ENCODE results near the gene MEG3.

Gene MEG3

GRCh38 chr14:100851586-100851916 lies 25.6 kb downstream of the MEG3 start:
- DNase-seq = no peak

GRCh38 chr14:100851946-100852620 lies 26.2 kb downstream of the MEG3 start:
- DNase-seq = no peak

GRCh38 chr14:100854435-100854834 lies 28.5 kb downstream of the MEG3 start:
- no peak for DNase-seq

GRCh38 chr14:100855256-100855930 lies 29.5 kb downstream of the MEG3 start:
- no peak for DNase-seq

GRCh38 chr14:100856056-100856950 lies 30.4 kb downstream of the MEG3 start:
- DNase-seq = no peak

GRCh38 chr14:100857233-100857922 lies 31.5 kb downstream of the MEG3 start:
- no peak for DNase-seq

- DNase-seq = no peak
Measured at GRCh38 chr14:100857923-100858837, 32.3 kb downstream of the MEG3 start.

- no peak for DNase-seq
Measured at GRCh38 chr14:100858838-100859220, 32.9 kb downstream of the MEG3 start.

- no peak for DNase-seq
Measured at GRCh38 chr14:100859781-100860180, 33.9 kb downstream of the MEG3 start.

GRCh38 chr14:100860556-100861187 lies 34.8 kb downstream of the MEG3 start:
- no peak for DNase-seq

- DNase-seq = no peak
Measured at GRCh38 chr14:100861188-100861936, 35.4 kb downstream of the MEG3 start.

- DNase-seq = no peak
Measured at GRCh38 chr14:100861937-100862247, 36.0 kb downstream of the MEG3 start.

- no peak for DNase-seq
Measured at GRCh38 chr14:100862277-100862676, 36.4 kb downstream of the MEG3 start.

GRCh38 chr14:100862793-100863192 lies 36.9 kb downstream of the MEG3 start:
- DNase-seq = no peak

GRCh38 chr14:100864206-100864605 lies 38.3 kb downstream of the MEG3 start:
- DNase-seq = no peak

- DNase-seq = no peak
Measured at GRCh38 chr14:100864960-100865681, 39.2 kb downstream of the MEG3 start.

- no peak for DNase-seq
Measured at GRCh38 chr14:100865682-100866591, 40.0 kb downstream of the MEG3 start.

- no peak for DNase-seq
Measured at GRCh38 chr14:100866666-100867630, 41.0 kb downstream of the MEG3 start.
